Hepatocyte (in vitro differentiated cells): ENCODE results near the gene NLRC5.
"Not testable (repeated sequence)": the region's sequence is repeated elsewhere in the genome, so short reads cannot be mapped to it uniquely, and the experiment has no call there.

Experiments
- CTCF ChIP-seq: fragments of 200-600 bp; sonication (generic); IDR thresholded peaks from 2 replicates; pipeline ENCODE4 v1.5.1; 2016; ENCODE audit warnings: antibody characterized with exemption, mild to moderate bottlenecking; ENCODE audit not compliant: poor library complexity
- EZH2 ChIP-seq: fragments of 200-600 bp; sonication (generic); IDR thresholded peaks from 2 replicates; pipeline ENCODE4 v1.6.1; 2016; ENCODE audit warnings: antibody characterized with exemption, mild to moderate bottlenecking, borderline replicate concordance
- EZH2phosphoT487 ChIP-seq: fragments of 200-600 bp; sonication (generic); IDR thresholded peaks from one replicate; pipeline ENCODE4 v1.6.1; 2018; ENCODE audit warnings: antibody characterized with exemption, mild to moderate bottlenecking, low read depth, moderate library complexity; ENCODE audit not compliant: unreplicated experiment, severe bottlenecking

GRCh38 chr16:56992431-56992830 lies 3.1 kb downstream of the NLRC5 start:
- not testable (repeated sequence) for TF ChIP-seq CTCF, EZH2, EZH2phosphoT487
